Uterus (tissue), 4 donors: ENCODE results near the gene GMNC. TPM values are rescaled to one million over a fixed set of nuclear protein-coding genes. Genes with fewer than 3 reads are reported as not detected.

Experiments used
- DNase-seq, 2 donors: peaks; one replicate each; pipeline ENCODE4 v3.0.0-alpha.2; 2019 to 2020
- H3K27ac ChIP-seq, 2 donors: fragments of 200-600 bp; sonication (generic); 1 replicate in 1 of 2; 2 replicates in 1 of 2; pipeline ENCODE4 v1.5.1; 2016 to 2018
- H3K27me3 ChIP-seq, 2 donors: fragments of 200-600 bp; sonication (generic); one replicate each; pipeline ENCODE4 v1.5.1; 2018 to 2019; ENCODE audit warnings: control low read depth in 1 of 2
- H3K36me3 ChIP-seq, 2 donors: fragments of 200-600 bp; sonication (generic); one replicate each; pipeline ENCODE4 v1.5.1; 2019; ENCODE audit warnings: control low read depth in 1 of 2
- H3K4me1 ChIP-seq, 2 donors: fragments of 200-600 bp; sonication (generic); one replicate each; pipeline ENCODE4 v1.5.1; 2018 to 2019; ENCODE audit warnings: control low read depth in 1 of 2
- H3K4me3 ChIP-seq, 2 donors: fragments of 200-600 bp; sonication (generic); 1 replicate in 1 of 2; 2 replicates in 1 of 2; pipeline ENCODE4 v1.5.1; 2018 to 2019; ENCODE audit warnings: mild to moderate bottlenecking in 1 of 2
- H3K9me3 ChIP-seq, 2 donors: fragments of 200-600 bp; sonication (generic); one replicate each; pipeline ENCODE4 v1.5.1; 2019; ENCODE audit warnings: control low read depth in 1 of 2
- POLR2A ChIP-seq, 2 donors: fragments of 450-650 bp; IDR thresholded peaks; one replicate each; pipeline ENCODE4 v1.6.1; 2016; ENCODE audit warnings: antibody characterized with exemption in 2 of 2, mild to moderate bottlenecking in 1 of 2, moderate library complexity in 1 of 2
- intact Hi-C: fragments of 100-400 bp; cut with DNase I; formaldehyde crosslinking; loops from one replicate; pipeline ENCODE4 v1.15.1; 2023; ENCODE audit warnings: low total_unique reads
- total RNA-seq, 4 donors: library from RNA; depleted of rRNA in 3 of 4; stranded (reverse); fragments of >200 nt in 3 of 4; gene quantifications; one replicate each; pipeline versions ENCODE4 v1.1.0 to v1.2.4, GENCODE V29; 2014 to 2023
- TF ChIP-seq, protein P1 (sequence below), 4 experiments: fragments of 200-600 bp in 2 of 4; fragments of 450-650 bp in 2 of 4; sonication (generic) in 2 of 4; IDR thresholded peaks; one replicate each; pipeline ENCODE4 v1.5.1; 2016 to 2019; ENCODE audit warnings: antibody characterized with exemption in 4 of 4, mild to moderate bottlenecking in 2 of 4, moderate library complexity in 1 of 4
- donor health status: DM: yes; HTN: yes; CAD: no.

Gene GMNC
- total RNA-seq, 4 donors from 2014 or later = 0.64 to 2.6 (median 0.88) TPM; not detected in 1

GRCh38 chr3:190870127-190870526 lies 7.6 kb upstream of the GMNC start:
- H3K9me3 ChIP-seq = no peaks in the 10 kb centered on the region
- intact Hi-C loops = no loop called here
- no peaks in the 10 kb centered on the region for H3K27me3 ChIP-seq
- H3K4me3 ChIP-seq = no peak overlapping the region
- no peaks in the 10 kb centered on the region for H3K36me3 ChIP-seq
- H3K4me1 ChIP-seq = no peaks in the 10 kb centered on the region
- no peak overlapping the region for H3K27ac ChIP-seq
- no peak for DNase-seq
- TF ChIP-seq, protein P1, sequence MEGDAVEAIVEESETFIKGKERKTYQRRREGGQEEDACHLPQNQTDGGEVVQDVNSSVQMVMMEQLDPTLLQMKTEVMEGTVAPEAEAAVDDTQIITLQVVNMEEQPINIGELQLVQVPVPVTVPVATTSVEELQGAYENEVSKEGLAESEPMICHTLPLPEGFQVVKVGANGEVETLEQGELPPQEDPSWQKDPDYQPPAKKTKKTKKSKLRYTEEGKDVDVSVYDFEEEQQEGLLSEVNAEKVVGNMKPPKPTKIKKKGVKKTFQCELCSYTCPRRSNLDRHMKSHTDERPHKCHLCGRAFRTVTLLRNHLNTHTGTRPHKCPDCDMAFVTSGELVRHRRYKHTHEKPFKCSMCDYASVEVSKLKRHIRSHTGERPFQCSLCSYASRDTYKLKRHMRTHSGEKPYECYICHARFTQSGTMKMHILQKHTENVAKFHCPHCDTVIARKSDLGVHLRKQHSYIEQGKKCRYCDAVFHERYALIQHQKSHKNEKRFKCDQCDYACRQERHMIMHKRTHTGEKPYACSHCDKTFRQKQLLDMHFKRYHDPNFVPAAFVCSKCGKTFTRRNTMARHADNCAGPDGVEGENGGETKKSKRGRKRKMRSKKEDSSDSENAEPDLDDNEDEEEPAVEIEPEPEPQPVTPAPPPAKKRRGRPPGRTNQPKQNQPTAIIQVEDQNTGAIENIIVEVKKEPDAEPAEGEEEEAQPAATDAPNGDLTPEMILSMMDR (IDR thresholded peaks at IDR 0.05) = no peak
- no peak for TF ChIP-seq POLR2A (IDR thresholded peaks at IDR 0.05)

- intact Hi-C loops = no loop called here
- no peaks in the 10 kb centered on the region for H3K27me3 ChIP-seq
- H3K4me1 ChIP-seq = no peaks in the 10 kb centered on the region
- no peak for DNase-seq
- no peak overlapping the region for H3K27ac ChIP-seq
- H3K4me3 ChIP-seq = no peak overlapping the region
- no peaks in the 10 kb centered on the region for H3K36me3 ChIP-seq
- H3K9me3 ChIP-seq = no peaks in the 10 kb centered on the region
- TF ChIP-seq, protein P1 (IDR thresholded peaks at IDR 0.05) = no peak
- no peak for TF ChIP-seq POLR2A (IDR thresholded peaks at IDR 0.05)
Measured at GRCh38 chr3:190867071-190867470, 4.6 kb upstream of the GMNC start.

- TF ChIP-seq POLR2A (IDR thresholded peaks at IDR 0.05) = no peak
- H3K27me3 ChIP-seq = no peaks in the 10 kb centered on the region
- H3K36me3 ChIP-seq = no peaks in the 10 kb centered on the region
- H3K27ac ChIP-seq = no peak overlapping the region
- H3K9me3 ChIP-seq = no peaks in the 10 kb centered on the region
- H3K4me1 ChIP-seq = no peaks in the 10 kb centered on the region
- intact Hi-C loops = no loop called here
- DNase-seq = no peak
- no peak overlapping the region for H3K4me3 ChIP-seq
Measured at GRCh38 chr3:190865828-190866227, 3.3 kb upstream of the GMNC start.

DNA sequence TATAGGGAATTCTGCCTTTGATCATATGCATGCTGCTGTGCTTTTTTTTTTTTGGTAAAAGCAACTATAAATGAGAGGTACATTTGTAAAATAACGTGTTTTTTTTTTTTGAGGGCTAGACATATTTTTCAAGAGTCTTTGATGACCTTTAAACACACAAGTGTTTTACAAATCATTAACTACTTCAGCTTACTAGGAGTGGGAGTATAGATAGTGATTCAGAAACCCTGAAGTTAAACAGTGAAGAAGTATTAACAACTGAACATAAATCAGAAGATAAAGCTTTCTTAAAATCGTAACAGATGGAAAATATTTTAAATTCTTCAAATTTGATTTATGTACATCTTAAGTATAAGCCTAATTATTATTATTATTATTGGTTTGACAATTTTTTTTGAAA lies 2.9 kb upstream of the GMNC start:
- Histone ChIP-seq H3K4me1 (no peaks in the 10 kb centered on the region), H3K27ac (no peak overlapping the region), H3K27me3 (no peaks in the 10 kb centered on the region), H3K4me3 (no peak overlapping the region), H3K9me3 (no peaks in the 10 kb centered on the region), H3K36me3 (no peaks in the 10 kb centered on the region)
- TF ChIP-seq, protein P1 (IDR thresholded peaks at IDR 0.05) = no peak
- no peak for TF ChIP-seq POLR2A (IDR thresholded peaks at IDR 0.05)
- intact Hi-C loops = no loop called here
- DNase-seq = no peak

DNA sequence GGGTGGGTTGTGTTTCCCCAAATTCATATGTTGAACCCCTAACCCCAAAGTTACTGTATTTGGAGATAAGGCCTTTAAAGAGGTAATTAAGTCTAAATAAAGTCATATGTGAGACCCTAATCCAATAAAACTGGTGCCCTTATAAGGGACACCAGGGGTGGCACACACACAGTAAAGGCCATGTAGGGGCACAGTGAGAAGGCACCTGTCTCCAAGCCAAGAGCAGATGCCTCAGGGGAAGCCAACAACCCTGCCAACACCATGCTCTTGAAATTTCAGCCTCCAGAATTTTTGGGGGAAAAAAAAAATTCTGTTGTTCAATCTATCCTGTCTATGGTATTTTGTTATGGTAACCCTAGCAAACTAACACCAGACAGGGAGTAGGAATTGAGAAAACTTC lies 1.5 kb upstream of the GMNC start:
- Histone ChIP-seq H3K4me1 (no peaks in the 10 kb centered on the region), H3K27ac (no peak overlapping the region), H3K27me3 (no peaks in the 10 kb centered on the region), H3K36me3 (no peaks in the 10 kb centered on the region), H3K4me3 (no peak overlapping the region), H3K9me3 (no peaks in the 10 kb centered on the region)
- no peak for DNase-seq
- TF ChIP-seq, protein P1 (IDR thresholded peaks at IDR 0.05) = no peak
- TF ChIP-seq POLR2A (IDR thresholded peaks at IDR 0.05) = no peak
- intact Hi-C loops = no loop called here

DNA sequence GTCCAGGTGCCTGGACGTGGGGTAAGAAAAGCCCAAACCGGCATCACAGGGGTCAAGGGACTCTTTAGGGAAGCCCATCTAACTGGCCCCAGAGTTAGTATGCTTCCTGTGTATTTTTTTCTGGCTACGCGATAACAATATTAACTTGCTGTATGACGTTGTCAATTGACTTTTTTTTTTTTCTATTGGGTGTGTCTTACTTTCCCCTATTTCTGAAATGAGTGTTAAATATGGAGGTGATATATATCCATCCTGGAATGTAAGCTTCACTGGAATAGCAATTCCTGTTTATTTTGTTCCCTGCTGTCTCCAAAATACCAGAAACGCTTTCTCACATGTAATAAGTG lies 598 bp upstream of the GMNC start:
- intact Hi-C loops = no loop called here
- H3K9me3 ChIP-seq = no peaks in the 10 kb centered on the region
- H3K4me1 ChIP-seq = no peaks in the 10 kb centered on the region
- no peaks in the 10 kb centered on the region for H3K27me3 ChIP-seq
- no peaks in the 10 kb centered on the region for H3K36me3 ChIP-seq
- peak overlapping the region; percentile 63 to 85 for H3K27ac ChIP-seq
- peak overlapping the region; percentile 39 to 70 for H3K4me3 ChIP-seq
- DNase-seq = no peak
- TF ChIP-seq POLR2A (IDR thresholded peaks at IDR 0.05) = no peak
- TF ChIP-seq, protein P1 (IDR thresholded peaks at IDR 0.05) = no peak
